IMR-90 (cell line): Measurements from ENCODE around the gene NSUN7. TPM values are rescaled to one million over a fixed set of nuclear protein-coding genes. Genes with fewer than 3 reads are reported as not detected.

Experiments used
- ATAC-seq: fragments of 200-7000 bp; cut with Tn5 transposase; 2 replicates; pipeline ENCODE4 v1.9.1; 2020; ENCODE audit warnings: low read depth, mild to moderate bottlenecking, moderate library complexity
- BruUV-seq: library from RNA; stranded (reverse); fragments of 400-500 nt; replicated peaks from 2 replicates; lab custom pipeline; 2021; lab: Mats Ljungman, UMichigan
- CTCF ChIA-PET: fragments of 300-600 bp; formaldehyde crosslinking; extraction: SDS; loops from one replicate; lab custom pipeline; 2021; ENCODE audit warnings: antibody characterized with exemption; lab: Yijun Ruan, JAX
- POLR2A ChIA-PET: fragments of 300-600 bp; sonication (Branson Sonifier 250); formaldehyde crosslinking; loops from one replicate; lab custom pipeline; 2022; ENCODE audit warnings: antibody characterized with exemption; ENCODE audit not compliant: unreplicated experiment; lab: Charles Lee
- DNase-seq: peaks from one replicate; pipeline ENCODE4 v3.0.0; 2013
- H2AFZ ChIP-seq: replicated peaks from 2 replicates; pipeline ENCODE3; 2013; ENCODE audit warnings: low read length, mild to moderate bottlenecking; ENCODE audit not compliant: poor library complexity
- H2AK5ac ChIP-seq: 2 replicates; pipeline ENCODE4 v1.6.1; 2013; ENCODE audit warnings: low read depth, low read length, inconsistent platforms
- H2AK9ac ChIP-seq: replicated peaks from 2 replicates; pipeline ENCODE3; 2013; ENCODE audit warnings: mild to moderate bottlenecking, low read depth, low read length, moderate library complexity; ENCODE audit not compliant: poor library complexity
- H2BK120ac ChIP-seq: 2 replicates; pipeline ENCODE4 v1.6.1; 2013; ENCODE audit warnings: low read depth, low read length, inconsistent platforms
- H2BK15ac ChIP-seq: 3 replicates; pipeline ENCODE4 v1.6.1; 2013; ENCODE audit warnings: low read depth, low read length, inconsistent platforms
- H2BK20ac ChIP-seq: 2 replicates; pipeline ENCODE4 v1.6.1; 2013; ENCODE audit warnings: low read depth, mild to moderate bottlenecking, inconsistent platforms, low read length, moderate library complexity
- H2BK5ac ChIP-seq: 2 replicates; pipeline ENCODE4 v1.6.1; 2013; ENCODE audit warnings: mild to moderate bottlenecking, low read depth, low read length, inconsistent platforms; ENCODE audit not compliant: poor library complexity, severe bottlenecking
- H3K14ac ChIP-seq: replicated peaks from 2 replicates; pipeline ENCODE4 v1.6.1; 2013; ENCODE audit warnings: low read depth, low read length, inconsistent platforms
- H3K18ac ChIP-seq: 2 replicates; pipeline ENCODE4 v1.6.1; 2013; ENCODE audit warnings: low read depth, low read length, control low read depth
- H3K23ac ChIP-seq: 2 replicates; pipeline ENCODE4 v1.6.1; 2013; ENCODE audit warnings: low read depth, low read length, inconsistent platforms
- H3K27ac ChIP-seq: 2 replicates; pipeline ENCODE4 v1.5.1; 2013; ENCODE audit warnings: mild to moderate bottlenecking, control low read depth, low read length; ENCODE audit not compliant: insufficient read depth
- H3K27me3 ChIP-seq: 2 replicates; pipeline ENCODE4 v1.6.1; 2013; ENCODE audit warnings: low read length; ENCODE audit not compliant: control insufficient read depth, insufficient read depth
- H3K36me3 ChIP-seq: 2 replicates; pipeline ENCODE4 v1.6.1; 2013; ENCODE audit warnings: low read length, mixed read lengths; ENCODE audit not compliant: control insufficient read depth, insufficient read depth
- H3K4ac ChIP-seq: 2 replicates; pipeline ENCODE4 v1.6.1; 2013; ENCODE audit warnings: low read depth, low read length, inconsistent platforms
- H3K4me1 ChIP-seq: 2 replicates; pipeline ENCODE4 v1.6.1; 2013; ENCODE audit warnings: low read length, mixed read lengths; ENCODE audit not compliant: control insufficient read depth, insufficient read depth
- H3K4me2 ChIP-seq: 2 replicates; pipeline ENCODE4 v1.6.1; 2013; ENCODE audit warnings: low read depth, mild to moderate bottlenecking, control low read depth, low read length, moderate library complexity
- H3K4me3 ChIP-seq: 2 replicates; pipeline ENCODE4 v1.5.1; 2013; ENCODE audit warnings: low read depth, mild to moderate bottlenecking, control low read depth, low read length, moderate library complexity; ENCODE audit not compliant: insufficient read depth
- H3K56ac ChIP-seq: 2 replicates; pipeline ENCODE4 v1.6.1; 2013; ENCODE audit warnings: low read length, inconsistent platforms; ENCODE audit not compliant: insufficient read depth; ENCODE audit errors: extremely low read depth
- H3K79me1 ChIP-seq, 2 experiments: 2 replicates each; pipeline ENCODE4 v1.6.1; 2013; ENCODE audit warnings: low read length in 2 of 2, inconsistent platforms in 1 of 2, low read depth in 1 of 2
- H3K9ac ChIP-seq: 2 replicates; pipeline ENCODE4 v1.6.1; 2013; ENCODE audit warnings: low read depth, low read length, control low read depth
- H3K9me1 ChIP-seq: 2 replicates; pipeline ENCODE4 v1.6.1; 2013; ENCODE audit warnings: low read length, inconsistent platforms; ENCODE audit not compliant: insufficient read depth
- H3K9me3 ChIP-seq: 2 replicates; pipeline ENCODE4 v1.6.1; 2013; ENCODE audit warnings: low read length; ENCODE audit not compliant: control insufficient read depth, insufficient read depth
- H4K20me1 ChIP-seq: 2 replicates; pipeline ENCODE4 v1.6.1; 2013; ENCODE audit warnings: low read length, inconsistent platforms; ENCODE audit not compliant: insufficient read depth
- H4K5ac ChIP-seq: 2 replicates; pipeline ENCODE4 v1.6.1; 2013; ENCODE audit warnings: mild to moderate bottlenecking, low read depth, low read length, control low read depth
- H4K8ac ChIP-seq, 2 experiments: 2 replicates each; pipeline ENCODE4 v1.6.1; 2013; ENCODE audit warnings: low read depth in 2 of 2, low read length in 2 of 2, control low read depth in 1 of 2, inconsistent platforms in 1 of 2
- H4K91ac ChIP-seq: 2 replicates; pipeline ENCODE4 v1.6.1; 2013; ENCODE audit warnings: low read depth, low read length, inconsistent platforms; ENCODE audit not compliant: insufficient read depth
- RAD21 ChIP-seq: IDR thresholded peaks from 2 replicates; pipeline ENCODE4 v1.6.1; 2012; ENCODE audit warnings: low read length, improper control_type of control experiment
- WGBS, 2 experiments: methylation state at CpG; one replicate each; pipeline versions ENCODE4 v1.1.5 to v1.1.7; 2013; ENCODE audit warnings: missing lambda C conversion rate in 2 of 2; ENCODE audit not compliant: insufficient read length in 1 of 2; ENCODE audit errors: extremely low coverage in 2 of 2; 5-methylcytosine and 5-hydroxymethylcytosine counted together
- dilution Hi-C: fragments of 300-500 bp; cut with HindIII; formaldehyde crosslinking; loops from one replicate; pipeline ENCODE4 v1.14.3; 2018; ENCODE audit warnings: low sequenced_read_pairs; ENCODE audit not compliant: unreplicated experiment
- in situ Hi-C: fragments of 300-500 bp; cut with MboI; formaldehyde crosslinking; loops from 3 replicates; pipeline ENCODE4 v1.14.3; 2019; ENCODE audit warnings: low sequenced_read_pairs, inconsistent platforms, mixed read lengths
- intact Hi-C: fragments of 100-400 bp; cut with micrococcal nuclease; formaldehyde crosslinking; loops from 2 replicates; pipeline ENCODE4 v1.10.0; 2022
- polyA plus RNA-seq, 3 experiments: library from polyadenylated mRNA; depleted of rRNA; stranded (reverse); fragments of >200 nt; gene quantifications; 2 replicates each; pipeline ENCODE4 v1.2.3, GENCODE V29; 2012; ENCODE audit warnings: low replicate concordance in 1 of 3
- total RNA-seq: library from RNA; depleted of rRNA; stranded (reverse); fragments of >200 nt; gene quantifications from 2 replicates; pipeline ENCODE4 v1.2.3, GENCODE V29; 2012

Gene NSUN7
- total and polyA plus RNA-seq, 2 of the 4 experiments (the other 2 are of a cell fraction), result not detected

GRCh38 chr4:40729555-40729954 is 20.2 kb upstream of the NSUN7 start:
- H3K9ac ChIP-seq, result no peak overlapping the region
- no peak overlapping the region for H3K4me2 ChIP-seq
- H2AK9ac ChIP-seq, result no peak overlapping the region
- no peak overlapping the region for H2BK5ac ChIP-seq
- no peak overlapping the region for H3K27ac ChIP-seq
- H3K14ac ChIP-seq, result no peak overlapping the region
- no peak overlapping the region for H4K91ac ChIP-seq
- intact Hi-C loops, result no loop called here
- H3K79me1 ChIP-seq, result no peaks in the 10 kb centered on the region
- H3K36me3 ChIP-seq, result no peaks in the 10 kb centered on the region
- H3K23ac ChIP-seq, result no peak overlapping the region
- no peak overlapping the region for H2BK20ac ChIP-seq
- 67% methylated on average over 1 of the region's 1 CpG; no CpG with 5 or more reads in 1 of the 2 experiments for WGBS, 2 experiments
- ChIA-PET CTCF (interaction anchor here (0.6 to 0.7 kb wide), 2 partner anchors 11 to 436 kb away, joined by 3 to 6 read pairs; no protein-coding TSS in a partner anchor), POLR2A (interaction anchor here (0.6 kb wide), 1 partner anchor 152 kb away, joined by 4 read pairs; no protein-coding TSS in a partner anchor)
- in situ Hi-C loops, result loop anchor here (25.0 kb wide), 1 partner anchor 508 kb away; no protein-coding TSS in a partner anchor
- no peak overlapping the region for H2BK15ac ChIP-seq
- no peak overlapping the region for H4K5ac ChIP-seq
- no peak for DNase-seq
- no TSS peak for BruUV-seq
- H3K56ac ChIP-seq, result no peak overlapping the region
- no peak for TF ChIP-seq RAD21
- H3K9me3 ChIP-seq, result no peaks in the 10 kb centered on the region
- H4K8ac ChIP-seq, result no peak overlapping the region
- H2BK120ac ChIP-seq, result no peak overlapping the region
- H3K4me3 ChIP-seq, result no peak overlapping the region
- H3K4ac ChIP-seq, result no peak overlapping the region
- H3K9me1 ChIP-seq, result no peaks in the 10 kb centered on the region
- H3K18ac ChIP-seq, result no peak overlapping the region
- no peaks in the 10 kb centered on the region for H3K4me1 ChIP-seq
- H2AK5ac ChIP-seq, result no peak overlapping the region
- dilution Hi-C loops, result no loop called here
- H2AFZ ChIP-seq, result no peak overlapping the region
- peaks cover 8% of the 10 kb centered on the region for H3K27me3 ChIP-seq
- no peak for ATAC-seq
- H4K20me1 ChIP-seq, result no peaks in the 10 kb centered on the region
